Stomach smooth muscle (tissue), 2 donors: ENCODE measurements around the gene RPL32.
"Not testable (repeated sequence)": the region's sequence is repeated elsewhere in the genome, so short reads cannot be mapped to it uniquely, and the experiment has no call there.

Source experiments
- H3K27ac ChIP-seq: one replicate; pipeline ENCODE4 v1.7.0; 2013; ENCODE audit warnings: mild to moderate bottlenecking, low read length, inconsistent platforms
- H3K27me3 ChIP-seq, 2 donors: one replicate each; pipeline ENCODE4 v1.7.0; 2013; ENCODE audit warnings: low read length in 2 of 2; ENCODE audit not compliant: insufficient read depth in 2 of 2, control insufficient read depth in 1 of 2
- H3K36me3 ChIP-seq, 2 donors: one replicate each; pipeline ENCODE4 v1.7.0; 2013; ENCODE audit warnings: low read length in 2 of 2; ENCODE audit not compliant: control insufficient read depth in 2 of 2, insufficient read depth in 2 of 2
- H3K4me1 ChIP-seq: one replicate; pipeline ENCODE4 v1.7.0; 2013; ENCODE audit warnings: low read length; ENCODE audit not compliant: control insufficient read depth, insufficient read depth
- H3K4me3 ChIP-seq, 2 donors: one replicate each; pipeline ENCODE4 v1.7.0; 2013; ENCODE audit warnings: low read length in 2 of 2
- H3K9ac ChIP-seq, 2 donors: one replicate each; pipeline ENCODE4 v1.7.0; 2013; ENCODE audit warnings: low read length in 2 of 2, mild to moderate bottlenecking in 1 of 2
- H3K9me3 ChIP-seq, 2 donors: one replicate each; pipeline ENCODE4 v1.7.0; 2013; ENCODE audit warnings: low read length in 2 of 2; ENCODE audit not compliant: control insufficient read depth in 2 of 2
- donor health status: healthy.
- donor health status: Pancreatic carcinoma.

Gene RPL32

DNA sequence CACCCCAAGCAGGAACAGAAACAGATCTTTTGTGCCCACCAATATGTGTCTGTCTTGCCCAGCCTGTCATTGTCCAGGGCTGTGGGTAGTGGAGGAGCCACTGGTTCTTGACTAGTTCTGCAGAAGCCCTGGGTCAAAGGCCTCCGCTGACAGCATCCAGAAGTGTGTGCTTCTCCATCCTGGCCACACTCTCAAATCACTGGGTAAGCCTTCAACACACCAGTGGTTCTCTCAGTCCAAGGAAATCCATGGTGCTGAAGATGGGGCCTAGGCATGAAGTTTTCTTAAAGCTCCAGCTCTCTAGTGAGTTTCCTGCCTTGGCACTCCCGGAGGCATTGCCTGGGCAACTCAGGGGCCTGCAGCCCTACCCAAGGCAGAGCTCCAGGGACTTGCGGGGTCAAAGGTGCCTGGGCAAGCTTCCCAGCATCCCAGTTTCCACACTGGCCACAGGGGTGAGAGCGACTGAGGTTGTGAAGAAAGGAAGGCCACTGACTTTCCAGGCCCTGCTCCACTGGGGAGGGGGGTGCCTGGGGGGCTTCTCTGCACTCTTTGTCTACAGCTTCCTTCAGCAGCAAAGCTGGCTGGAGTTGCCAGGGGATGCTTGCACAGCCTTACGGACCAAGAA is 37.9 kb upstream of the RPL32 start:
- H3K4me1 ChIP-seq: peaks cover 20% of the 10 kb centered on the region
- no peak overlapping the region for H3K9ac ChIP-seq
- H3K4me3 ChIP-seq: no peak overlapping the region
- no peaks in the 10 kb centered on the region for H3K27me3 ChIP-seq
- H3K9me3 ChIP-seq: no peaks in the 10 kb centered on the region
- no peak overlapping the region for H3K27ac ChIP-seq
- no peaks in the 10 kb centered on the region for H3K36me3 ChIP-seq

DNA sequence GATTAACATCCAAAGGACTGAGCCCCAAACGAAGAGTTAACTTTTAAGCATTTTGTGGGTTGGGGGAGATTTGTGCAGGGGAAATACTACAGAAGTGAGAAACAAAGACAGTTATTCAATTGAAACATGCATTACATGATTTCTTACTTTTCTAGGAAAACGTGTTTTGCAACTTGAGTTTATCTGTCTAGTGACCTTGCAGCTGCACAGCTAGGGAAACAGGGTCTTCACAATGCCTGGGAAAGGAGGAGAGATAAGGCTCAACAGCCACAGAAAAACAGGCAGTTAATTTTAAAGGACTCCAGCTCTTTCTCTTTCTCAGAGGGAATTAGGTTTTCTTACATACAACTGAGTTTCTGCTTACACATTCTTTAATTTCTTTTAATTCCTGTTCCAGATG is 37.4 kb upstream of the RPL32 start:
- peaks cover 14% of the 10 kb centered on the region for H3K4me1 ChIP-seq
- H3K9me3 ChIP-seq, H3K27ac ChIP-seq: not testable (repeated sequence)

DNA sequence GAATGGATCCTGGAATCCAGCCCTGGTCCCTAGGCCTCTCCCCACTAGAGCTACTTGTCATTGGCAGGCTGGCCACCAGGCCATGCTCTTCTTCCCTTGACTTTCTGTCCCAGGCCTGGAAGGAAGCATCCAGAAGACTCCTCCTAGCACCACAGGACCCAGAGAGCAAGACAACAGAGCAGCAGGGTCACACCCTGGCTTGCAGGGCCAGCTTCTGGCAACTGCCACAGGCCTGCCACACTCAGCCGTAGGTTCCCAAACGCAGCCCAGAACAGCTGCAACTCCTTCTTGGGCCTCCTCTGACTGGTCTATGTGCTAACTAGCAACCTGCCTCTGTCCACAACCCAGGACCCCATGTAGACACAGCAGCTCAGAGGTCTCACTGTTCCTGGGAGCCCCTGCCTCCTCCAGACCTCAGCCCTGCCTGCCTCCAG is 36.8 kb upstream of the RPL32 start:
- Histone ChIP-seq H3K9ac (no peak overlapping the region), H3K4me1 (peaks cover 12% of the 10 kb centered on the region), H3K36me3 (no peaks in the 10 kb centered on the region), H3K27ac (no peak overlapping the region), H3K27me3 (no peaks in the 10 kb centered on the region), H3K9me3 (no peaks in the 10 kb centered on the region), H3K4me3 (no peak overlapping the region)

More for the DNA sequence above, 37.4 kb upstream of the RPL32 start:
- H3K27me3 ChIP-seq, H3K36me3 ChIP-seq, H3K9ac ChIP-seq, H3K4me3 ChIP-seq: not testable (repeated sequence)

DNA sequence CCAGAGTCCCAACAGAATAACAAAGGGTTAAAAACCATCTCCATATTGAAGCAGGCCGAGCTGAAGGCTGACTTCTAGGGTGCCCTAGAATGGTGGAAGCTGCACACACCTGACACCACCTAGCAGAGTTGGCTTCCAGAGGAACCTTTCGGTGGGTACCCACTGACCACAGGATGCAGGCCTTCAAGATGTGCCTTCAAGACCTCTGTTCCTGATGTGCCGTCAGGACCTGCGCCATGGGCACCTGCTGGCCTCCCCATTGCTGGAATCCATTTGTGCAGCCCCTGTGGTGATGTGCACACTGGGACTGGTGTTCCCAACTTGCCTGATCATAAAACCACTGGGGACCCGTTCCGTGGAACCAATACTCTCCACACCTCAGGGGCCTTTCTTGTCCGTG is 35.7 kb upstream of the RPL32 start:
- Histone ChIP-seq H3K9me3 (no peaks in the 10 kb centered on the region), H3K36me3 (no peaks in the 10 kb centered on the region), H3K9ac (no peak overlapping the region), H3K27ac (no peak overlapping the region), H3K4me3 (no peak overlapping the region), H3K4me1 (peaks cover 12% of the 10 kb centered on the region), H3K27me3 (no peaks in the 10 kb centered on the region)

DNA sequence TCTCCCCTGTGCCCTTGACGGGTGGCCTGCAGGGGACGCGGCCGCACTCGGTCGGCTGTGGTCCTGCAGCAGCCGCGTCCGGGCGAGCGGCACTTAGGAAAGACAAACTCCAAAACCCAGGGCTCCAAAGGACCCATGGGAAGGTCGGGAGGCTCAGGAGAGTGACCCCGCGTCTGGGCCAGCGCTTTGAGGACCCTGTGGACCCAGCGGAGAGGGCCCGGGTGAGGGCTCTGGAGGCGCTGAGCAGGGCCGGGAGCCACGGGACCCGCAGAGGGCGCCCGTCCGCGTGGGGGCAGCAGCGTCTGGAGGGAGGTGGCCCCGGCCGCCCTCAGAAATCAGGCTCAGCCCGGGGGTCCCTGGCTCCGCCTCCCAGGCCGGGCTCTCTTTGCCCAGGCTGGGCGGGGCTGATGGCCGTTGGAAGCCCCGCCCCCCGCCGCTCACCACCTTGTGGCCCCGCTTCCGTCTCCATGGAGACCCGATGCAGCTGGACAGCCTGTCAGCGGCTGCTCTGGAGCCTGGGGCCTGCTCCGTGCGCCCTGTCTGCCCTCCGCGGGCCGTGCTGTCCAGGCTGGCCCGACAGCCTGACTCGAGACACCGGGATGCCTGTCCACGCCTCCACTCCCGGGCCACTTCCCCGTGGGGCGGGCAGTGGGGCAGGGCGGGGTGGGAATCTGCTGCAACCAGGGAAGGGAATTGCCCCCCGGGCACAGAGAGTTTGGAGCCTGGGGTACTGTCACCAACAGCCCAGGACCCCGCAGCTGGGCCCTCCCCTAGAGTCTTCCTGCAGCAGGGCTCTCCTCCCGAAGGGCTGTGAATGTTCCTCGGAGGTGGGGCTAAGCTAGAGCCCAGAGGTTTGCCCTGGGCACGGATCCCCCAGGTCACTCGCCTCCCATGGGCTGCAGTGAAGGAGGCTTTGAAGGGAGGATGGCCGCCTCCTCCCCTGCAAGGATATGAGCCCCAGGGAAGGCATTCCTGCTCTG is 34.8 kb upstream of the RPL32 start:
- no peaks in the 10 kb centered on the region for H3K36me3 ChIP-seq
- peaks cover 9% of the 10 kb centered on the region for H3K4me1 ChIP-seq
- peak overlapping the region in 1 of 2 donors; percentile 64 for H3K4me3 ChIP-seq
- H3K9ac ChIP-seq: no peak overlapping the region
- no peaks in the 10 kb centered on the region for H3K9me3 ChIP-seq
- no peak overlapping the region for H3K27ac ChIP-seq
- H3K27me3 ChIP-seq: no peaks in the 10 kb centered on the region

DNA sequence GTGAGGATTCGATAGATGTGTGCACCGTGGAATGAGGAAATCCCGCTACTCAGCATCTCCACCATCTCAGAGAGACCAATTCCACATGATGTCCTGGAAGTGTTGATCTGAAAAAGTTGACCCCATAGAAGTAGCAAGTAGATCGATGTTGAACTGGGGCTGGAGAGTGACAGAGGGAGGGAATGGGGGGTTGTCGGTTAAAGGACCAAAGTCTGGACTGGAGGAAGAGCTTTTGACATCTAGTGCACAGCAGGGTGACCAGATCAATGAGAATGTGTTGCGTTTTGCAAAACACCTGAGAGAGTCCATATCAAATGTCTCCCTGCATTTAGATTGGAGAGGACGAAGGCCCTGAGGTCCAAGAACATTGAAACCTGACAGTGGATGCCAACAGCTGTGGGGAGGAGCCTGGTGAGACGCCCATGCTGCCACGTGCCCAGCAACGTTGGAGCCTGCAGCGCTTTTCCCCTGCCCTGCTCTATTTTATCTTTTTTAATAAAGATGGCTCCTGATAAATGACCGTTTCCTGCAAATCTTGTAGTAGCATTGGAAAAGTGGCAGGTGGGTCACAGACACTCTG is 30.1 kb upstream of the RPL32 start:
- H3K27ac ChIP-seq: no peak overlapping the region

DNA sequence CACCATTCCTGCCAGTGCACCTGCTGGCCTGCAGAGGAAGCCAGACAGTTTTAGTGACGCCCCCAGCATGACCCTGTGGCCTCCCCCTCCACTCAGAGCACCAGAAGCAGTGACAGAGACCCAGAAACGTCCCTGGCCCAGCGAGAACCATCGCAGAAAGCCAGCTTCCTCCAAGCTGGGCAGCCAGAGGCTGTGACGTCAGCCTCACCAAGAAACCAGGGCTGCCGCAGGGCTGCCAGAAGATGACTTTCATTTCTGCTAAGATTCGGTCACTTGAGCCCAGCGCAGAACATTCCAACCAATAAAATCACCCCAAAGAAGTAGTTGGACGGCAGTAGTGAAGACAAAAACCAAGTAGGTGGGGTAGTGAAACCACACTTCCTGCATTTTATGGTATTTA is 29.6 kb upstream of the RPL32 start:
- Histone ChIP-seq H3K4me3 (no peak overlapping the region), H3K36me3 (no peaks in the 10 kb centered on the region), H3K9ac (no peak overlapping the region), H3K9me3 (no peaks in the 10 kb centered on the region), H3K27me3 (no peaks in the 10 kb centered on the region), H3K4me1 (peaks cover 14% of the 10 kb centered on the region), H3K27ac (no peak overlapping the region)

More for the DNA sequence above, 30.1 kb upstream of the RPL32 start:
- H3K9me3 ChIP-seq: no peaks in the 10 kb centered on the region
- no peaks in the 10 kb centered on the region for H3K27me3 ChIP-seq
- no peak overlapping the region for H3K4me3 ChIP-seq
- peaks cover 19% of the 10 kb centered on the region for H3K4me1 ChIP-seq
- H3K9ac ChIP-seq: no peak overlapping the region
- no peaks in the 10 kb centered on the region for H3K36me3 ChIP-seq

DNA sequence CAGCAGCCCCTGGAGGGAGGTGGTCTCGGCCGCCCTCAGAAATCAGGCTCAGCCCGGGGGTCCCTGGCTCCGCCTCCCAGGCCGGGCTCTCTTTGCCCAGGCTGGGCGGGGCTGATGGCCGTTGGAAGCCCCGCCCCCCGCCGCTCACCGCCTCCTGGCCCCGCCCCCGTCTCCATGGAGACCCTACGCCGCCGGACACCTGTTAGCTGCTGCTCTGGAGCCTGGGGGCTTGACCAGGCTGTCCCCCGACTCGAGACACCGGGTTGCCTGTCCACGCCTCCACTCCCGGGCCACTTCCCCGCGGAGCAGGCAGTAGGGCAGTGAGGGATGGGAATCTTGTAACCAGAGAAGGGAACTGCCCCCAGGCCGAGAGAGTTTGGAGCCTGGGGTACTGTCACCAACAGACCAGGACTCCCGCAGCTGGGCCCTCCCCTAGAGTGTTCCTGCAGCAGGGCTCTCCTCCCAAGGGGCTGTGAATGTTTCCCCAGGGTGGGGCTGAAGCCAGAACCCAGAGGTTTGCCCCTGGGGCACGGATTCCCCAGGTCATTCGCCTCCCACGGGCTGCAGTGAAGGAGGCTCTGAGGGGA is 27.8 kb upstream of the RPL32 start:
- no peak overlapping the region for H3K9ac ChIP-seq
- peaks cover 10% of the 10 kb centered on the region for H3K4me1 ChIP-seq
- H3K9me3 ChIP-seq: no peaks in the 10 kb centered on the region
- H3K36me3 ChIP-seq: no peaks in the 10 kb centered on the region
- no peak overlapping the region for H3K4me3 ChIP-seq
- no peaks in the 10 kb centered on the region for H3K27me3 ChIP-seq
- H3K27ac ChIP-seq: no peak overlapping the region

DNA sequence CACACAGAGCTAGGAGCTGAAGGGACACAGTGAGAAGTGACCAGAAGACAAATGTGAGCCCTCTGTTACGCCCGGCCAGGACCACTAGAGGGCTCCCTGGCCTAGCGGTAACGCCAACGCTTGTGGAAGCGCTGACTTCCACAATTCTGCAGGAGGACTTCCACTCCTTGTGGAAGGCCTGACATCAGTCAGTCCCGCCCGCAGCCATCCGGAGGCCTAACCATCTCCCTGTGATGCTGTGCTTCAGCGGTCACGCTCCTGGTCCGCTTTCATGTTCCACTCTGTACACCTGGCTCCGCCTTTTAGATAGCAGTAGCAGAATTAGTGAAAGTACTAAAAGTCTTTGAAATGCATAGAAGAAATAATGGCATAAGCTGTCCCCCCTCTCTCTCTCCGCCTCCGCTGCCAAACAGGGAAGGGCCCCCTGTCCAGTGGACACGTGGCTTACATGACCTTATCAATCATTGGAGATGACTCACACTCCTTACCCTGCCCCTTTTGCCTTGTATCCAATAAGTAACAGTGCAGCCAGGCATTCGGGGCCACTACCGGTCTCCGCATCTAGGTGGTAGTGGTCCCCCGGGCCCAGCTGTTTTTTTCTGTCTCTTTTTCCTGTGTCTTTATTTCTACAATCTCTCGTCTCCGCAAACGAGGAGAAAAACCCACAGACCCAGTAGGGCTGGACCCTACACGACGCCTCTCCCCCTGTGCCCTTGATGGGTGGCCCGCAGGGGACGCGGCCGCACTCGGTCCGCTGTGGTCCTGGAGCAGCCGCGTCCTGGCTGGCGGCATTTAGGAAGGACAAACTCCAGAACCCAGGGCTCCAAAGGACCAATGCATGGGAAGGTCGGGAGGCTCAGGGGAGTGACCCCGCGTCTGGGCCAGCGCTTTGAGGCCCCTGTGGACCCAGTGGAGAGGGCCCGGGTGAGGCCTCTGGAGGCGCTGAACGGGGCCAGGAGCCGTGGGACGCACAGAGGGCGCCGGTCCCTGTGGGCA is 27.0 kb upstream of the RPL32 start:
- H3K27me3 ChIP-seq: no peaks in the 10 kb centered on the region
- H3K9ac ChIP-seq: no peak overlapping the region
- H3K4me3 ChIP-seq: peak overlapping the region in 1 of 2 donors; percentile 35
- no peak overlapping the region for H3K27ac ChIP-seq
- no peaks in the 10 kb centered on the region for H3K9me3 ChIP-seq
- H3K36me3 ChIP-seq: no peaks in the 10 kb centered on the region
- H3K4me1 ChIP-seq: peaks cover 10% of the 10 kb centered on the region

DNA sequence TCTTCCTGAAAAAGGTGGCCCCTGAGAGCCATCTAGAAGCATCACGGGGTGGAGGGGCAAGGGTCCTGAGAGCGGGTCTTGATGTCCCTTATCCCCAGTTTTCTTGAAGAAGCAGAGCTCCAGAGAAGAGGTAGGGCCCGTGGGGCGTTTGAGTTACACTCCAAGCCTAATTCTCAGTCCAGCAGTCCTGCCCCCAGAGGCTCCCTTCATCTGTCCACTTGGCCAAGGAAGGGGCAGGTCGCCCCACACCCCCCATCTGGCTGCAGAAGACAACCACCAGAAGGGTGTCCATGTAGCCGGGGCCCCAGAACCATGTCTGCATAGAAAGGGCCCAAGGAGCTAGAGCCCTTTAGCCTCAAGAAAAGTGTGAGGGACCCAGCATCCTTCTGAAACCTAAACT is 25.5 kb upstream of the RPL32 start:
- no peak overlapping the region for H3K4me3 ChIP-seq
- H3K36me3 ChIP-seq: no peaks in the 10 kb centered on the region
- peaks cover 10% of the 10 kb centered on the region for H3K4me1 ChIP-seq
- no peaks in the 10 kb centered on the region for H3K27me3 ChIP-seq
- H3K27ac ChIP-seq: no peak overlapping the region
- H3K9me3 ChIP-seq: no peaks in the 10 kb centered on the region
- no peak overlapping the region for H3K9ac ChIP-seq
